A673 (cell line): ENCODE measurements around the gene SEMA5A.

ENCODE experiments used
- CTCF ChIP-seq: fragments of 300-800, 200-600 bp; sonication (generic); conservative IDR thresholded peaks from 2 replicates; pipeline ENCODE4 v1.5.1; 2017; ENCODE audit warnings: low read depth, mild to moderate bottlenecking, antibody characterized with exemption, low read length, moderate library complexity, mixed read lengths
- EZH2 ChIP-seq: fragments of 200-600 bp; sonication (generic); IDR thresholded peaks from 2 replicates; pipeline ENCODE4 v1.6.1; 2017; ENCODE audit warnings: borderline replicate concordance, low read depth, mild to moderate bottlenecking, mixed read lengths, antibody characterized with exemption, low read length; ENCODE audit not compliant: poor library complexity, severe bottlenecking

GRCh38 chr5:9444346-9444745 lies 101.5 kb downstream of the SEMA5A start:
- TF ChIP-seq CTCF (no peak), EZH2 (no peak)
